IPS-20b (cell line): ENCODE data around the gene NCKAP1.
A peak's percentile ranks its signal among the peaks of the same experiment; 100 is the strongest.

Experiments
- H3K27ac ChIP-seq: one replicate; pipeline ENCODE4 v1.5.1; 2013; ENCODE audit warnings: low read length
- H3K27me3 ChIP-seq: 2 replicates; pipeline ENCODE4 v1.6.1; 2013; ENCODE audit warnings: mild to moderate bottlenecking, low read length, inconsistent platforms; ENCODE audit not compliant: insufficient read depth
- H3K36me3 ChIP-seq: 2 replicates; pipeline ENCODE4 v1.6.1; 2013; ENCODE audit warnings: low read depth, mild to moderate bottlenecking, inconsistent platforms, low read length, moderate library complexity; ENCODE audit not compliant: insufficient read depth
- H3K4me1 ChIP-seq: 2 replicates; pipeline ENCODE4 v1.6.1; 2013; ENCODE audit warnings: mild to moderate bottlenecking, control low read depth, inconsistent platforms, low read length, moderate library complexity; ENCODE audit not compliant: insufficient read depth
- H3K4me3 ChIP-seq: 2 replicates; pipeline ENCODE4 v1.5.1; 2013; ENCODE audit warnings: mild to moderate bottlenecking, low read length, inconsistent platforms
- H3K9ac ChIP-seq: 2 replicates; pipeline ENCODE4 v1.6.1; 2013; ENCODE audit warnings: low read depth, mild to moderate bottlenecking, inconsistent platforms, low read length, moderate library complexity
- H3K9me3 ChIP-seq: 2 replicates; pipeline ENCODE4 v1.6.1; 2013; ENCODE audit warnings: mild to moderate bottlenecking, low read depth, low read length, inconsistent platforms; ENCODE audit not compliant: insufficient read depth

Gene NCKAP1

GRCh38 chr2:182915369-182916326 lies 122.6 kb downstream of the NCKAP1 start:
- Histone ChIP-seq H3K27ac (no peak overlapping the region), H3K9ac (no peak overlapping the region), H3K9me3 (no peaks in the 10 kb centered on the region), H3K36me3 (peaks cover 41% of the 10 kb centered on the region), H3K4me1 (no peaks in the 10 kb centered on the region; the same call in 1 of the 2 replicates), H3K4me3 (no peak overlapping the region), H3K27me3 (no peaks in the 10 kb centered on the region)

GRCh38 chr2:182914852-182915251 lies 123.4 kb downstream of the NCKAP1 start:
- Histone ChIP-seq H3K27ac (no peak overlapping the region), H3K36me3 (peaks cover 41% of the 10 kb centered on the region)

GRCh38 chr2:182913064-182913463 lies 125.2 kb downstream of the NCKAP1 start:
- H3K9me3 ChIP-seq: no peaks in the 10 kb centered on the region
- H3K4me3 ChIP-seq: no peak overlapping the region
- H3K4me1 ChIP-seq: no peaks in the 10 kb centered on the region; the same call in 1 of the 2 replicates
- H3K36me3 ChIP-seq: peaks cover 38% of the 10 kb centered on the region
- no peak overlapping the region for H3K9ac ChIP-seq
- no peak overlapping the region for H3K27ac ChIP-seq
- H3K27me3 ChIP-seq: no peaks in the 10 kb centered on the region

More at GRCh38 chr2:182914852-182915251, 123.4 kb downstream of the NCKAP1 start:
- H3K9me3 ChIP-seq: no peaks in the 10 kb centered on the region
- H3K4me3 ChIP-seq: no peak overlapping the region
- no peak overlapping the region for H3K9ac ChIP-seq
- no peaks in the 10 kb centered on the region for H3K27me3 ChIP-seq
- no peaks in the 10 kb centered on the region; the same call in 1 of the 2 replicates for H3K4me1 ChIP-seq

GRCh38 chr2:182912518-182912915 lies 125.7 kb downstream of the NCKAP1 start:
- Histone ChIP-seq H3K4me1 (peaks cover under 1% of the 10 kb centered on the region; the same call in 1 of the 2 replicates), H3K27me3 (no peaks in the 10 kb centered on the region), H3K27ac (no peak overlapping the region), H3K9me3 (no peaks in the 10 kb centered on the region), H3K4me3 (no peak overlapping the region), H3K36me3 (peaks cover 38% of the 10 kb centered on the region), H3K9ac (no peak overlapping the region)

DNA sequence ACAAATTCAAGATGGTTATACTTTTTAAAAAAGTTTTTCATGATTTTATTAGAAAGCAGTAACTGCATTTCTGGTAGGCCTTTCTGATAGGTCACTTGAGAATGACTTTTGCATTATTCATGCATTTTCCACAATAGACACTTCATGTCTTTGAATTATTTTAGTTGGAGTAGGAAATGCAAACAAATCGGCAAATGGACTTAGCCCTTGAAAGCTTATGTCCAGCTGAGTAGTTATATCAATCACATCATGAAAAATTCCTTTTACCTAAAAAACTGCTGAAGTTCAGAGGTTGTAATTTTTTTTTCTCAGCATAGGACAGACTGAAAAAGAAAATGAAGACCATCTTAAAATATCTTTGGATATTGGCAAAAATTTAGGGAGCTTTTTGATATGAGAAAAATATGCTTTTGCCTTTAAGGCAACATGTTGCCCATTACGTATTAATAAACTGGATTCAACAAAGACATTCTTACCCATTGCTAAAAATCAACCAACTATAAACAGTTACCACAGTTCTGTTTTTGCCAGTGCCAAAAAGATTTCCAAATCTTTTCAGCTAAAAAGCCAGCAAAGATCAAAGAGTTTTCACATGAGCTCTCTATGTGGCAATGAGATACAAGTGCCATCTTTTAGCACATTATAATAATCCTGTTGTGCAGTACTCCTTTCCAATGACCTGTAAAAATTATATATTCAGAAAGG lies 126.3 kb downstream of the NCKAP1 start:
- no peak overlapping the region for H3K9ac ChIP-seq
- no peak overlapping the region for H3K27ac ChIP-seq
- H3K4me1 ChIP-seq: peaks cover 6% of the 10 kb centered on the region; the same call in 1 of the 2 replicates
- H3K36me3 ChIP-seq: peaks cover 35% of the 10 kb centered on the region
- H3K4me3 ChIP-seq: no peak overlapping the region
- H3K9me3 ChIP-seq: no peaks in the 10 kb centered on the region
- no peaks in the 10 kb centered on the region for H3K27me3 ChIP-seq

DNA sequence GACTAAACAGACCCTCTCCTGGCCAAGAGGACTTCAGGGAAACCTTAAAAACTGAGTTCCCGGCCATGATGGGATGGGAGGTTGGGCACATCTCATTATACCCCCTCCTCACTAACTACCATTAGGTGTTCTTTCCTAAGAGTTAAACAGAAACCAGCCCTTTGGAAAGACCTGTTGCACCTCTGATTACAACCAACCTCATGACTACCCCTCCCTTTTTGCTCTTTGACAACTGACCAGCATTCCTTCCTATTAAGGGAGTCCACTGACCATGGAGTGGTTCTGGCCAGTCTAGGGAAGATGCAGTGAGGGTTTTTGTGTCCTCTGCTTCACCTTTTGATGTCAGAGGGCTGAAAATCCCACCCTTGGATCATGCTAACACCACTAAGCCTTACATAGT lies 127.3 kb downstream of the NCKAP1 start:
- H3K9ac ChIP-seq: no peak overlapping the region
- no peak overlapping the region for H3K4me3 ChIP-seq
- peaks cover 11% of the 10 kb centered on the region; the same call in 1 of the 2 replicates for H3K4me1 ChIP-seq
- H3K9me3 ChIP-seq: no peaks in the 10 kb centered on the region
- no peak overlapping the region for H3K27ac ChIP-seq
- H3K27me3 ChIP-seq: no peaks in the 10 kb centered on the region
- H3K36me3 ChIP-seq: peaks cover 33% of the 10 kb centered on the region

DNA sequence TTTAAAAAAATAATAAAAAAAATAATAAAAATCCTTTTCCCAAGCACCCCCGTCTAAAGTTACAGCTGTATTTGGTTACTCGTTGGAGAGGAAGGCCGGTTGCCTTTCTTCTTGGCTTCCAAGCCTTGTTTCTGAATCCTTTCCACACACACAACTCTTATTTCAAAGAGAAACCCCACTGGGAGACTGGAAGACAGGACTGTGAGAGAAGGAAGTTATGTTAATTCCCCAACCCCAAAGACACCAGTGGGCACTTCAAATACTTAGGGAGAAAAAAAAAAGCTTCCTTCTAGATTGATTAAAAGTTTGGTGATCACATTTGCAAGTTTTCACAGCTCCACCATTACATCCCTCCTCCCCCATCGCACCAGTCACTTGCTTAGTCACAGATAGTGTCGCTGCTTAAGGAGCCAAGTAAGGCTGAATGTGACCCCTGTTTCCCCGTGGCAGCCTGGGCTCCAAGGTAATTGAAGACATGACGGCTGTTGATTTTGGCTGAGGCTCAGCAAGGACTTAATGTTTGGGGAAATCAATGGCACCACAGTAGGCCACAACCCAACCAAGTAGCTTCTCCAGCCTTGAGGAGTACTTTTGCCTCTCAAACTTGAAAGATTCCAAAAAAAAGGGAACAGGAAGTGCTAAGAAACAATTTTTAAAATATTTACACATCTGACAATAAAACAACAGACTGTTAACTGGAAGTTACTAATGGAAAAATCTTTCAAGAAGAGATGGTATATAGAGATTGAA lies 131.0 kb downstream of the NCKAP1 start:
- no peak overlapping the region for H3K27ac ChIP-seq
- peaks cover 11% of the 10 kb centered on the region; the same call in 1 of the 2 replicates for H3K4me1 ChIP-seq
- peak overlapping the region; percentile 28; the same call in 1 of the 2 replicates for H3K9ac ChIP-seq
- peak overlapping the region; percentile 27; the same call in 1 of the 2 replicates for H3K4me3 ChIP-seq
- H3K27me3 ChIP-seq: no peaks in the 10 kb centered on the region
- H3K9me3 ChIP-seq: no peaks in the 10 kb centered on the region
- H3K36me3 ChIP-seq: peaks cover 5% of the 10 kb centered on the region; the same call in 1 of the 2 replicates

- no peaks in the 10 kb centered on the region; the same call in 1 of the 2 replicates for H3K36me3 ChIP-seq
- H3K9ac ChIP-seq: no peak overlapping the region
- no peak overlapping the region for H3K27ac ChIP-seq
- H3K27me3 ChIP-seq: no peaks in the 10 kb centered on the region
- no peaks in the 10 kb centered on the region for H3K9me3 ChIP-seq
- no peak overlapping the region for H3K4me3 ChIP-seq
- H3K4me1 ChIP-seq: peaks cover 11% of the 10 kb centered on the region; the same call in 1 of the 2 replicates
Observed at GRCh38 chr2:182906454-182906853, 131.8 kb downstream of the NCKAP1 start.

DNA sequence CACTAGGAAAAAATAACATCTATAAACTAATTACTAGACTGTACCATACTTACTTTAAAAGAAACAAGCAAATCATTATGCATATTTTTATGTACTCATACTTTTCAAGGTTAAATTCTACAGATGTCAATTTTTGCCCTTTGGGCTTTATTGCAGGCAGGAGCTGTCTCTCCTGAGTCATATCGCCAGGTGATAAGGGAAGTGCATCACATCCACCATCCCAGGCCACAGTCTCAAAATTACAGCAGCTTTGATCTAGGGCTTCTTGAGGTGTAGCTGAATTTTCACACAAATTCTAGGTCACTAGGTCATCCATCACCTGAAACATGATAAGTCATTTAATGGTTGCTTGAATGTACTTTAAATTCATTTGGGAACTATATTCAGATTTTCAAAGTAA lies 133.4 kb downstream of the NCKAP1 start:
- Histone ChIP-seq H3K36me3 (no peaks in the 10 kb centered on the region), H3K4me3 (no peak overlapping the region), H3K27ac (no peak overlapping the region), H3K9me3 (no peaks in the 10 kb centered on the region), H3K9ac (no peak overlapping the region), H3K27me3 (no peaks in the 10 kb centered on the region), H3K4me1 (peaks cover 11% of the 10 kb centered on the region; the same call in 1 of the 2 replicates)

DNA sequence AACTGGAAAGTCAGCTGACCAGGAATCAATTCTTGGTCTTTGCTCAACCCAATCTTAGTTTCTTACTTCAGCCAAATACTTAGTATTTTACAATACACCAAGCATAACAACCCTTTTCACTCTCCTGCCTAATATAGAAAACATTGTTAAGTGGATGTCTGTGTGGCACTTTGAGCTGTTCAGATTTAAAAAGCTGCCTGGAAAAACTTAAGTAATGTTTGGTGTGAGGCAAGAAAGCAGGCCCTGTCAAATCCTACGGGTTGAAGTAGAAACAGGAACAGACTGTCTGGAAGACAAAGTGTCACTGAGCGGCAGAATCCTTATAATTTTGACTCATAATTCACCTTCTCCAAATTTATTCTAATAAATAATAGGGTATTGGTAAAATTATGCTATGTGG lies 134.7 kb downstream of the NCKAP1 start:
- Histone ChIP-seq H3K36me3 (no peaks in the 10 kb centered on the region), H3K9ac (no peak overlapping the region), H3K4me3 (no peak overlapping the region), H3K27ac (no peak overlapping the region), H3K9me3 (no peaks in the 10 kb centered on the region), H3K4me1 (peaks cover 11% of the 10 kb centered on the region; the same call in 1 of the 2 replicates), H3K27me3 (no peaks in the 10 kb centered on the region)

DNA sequence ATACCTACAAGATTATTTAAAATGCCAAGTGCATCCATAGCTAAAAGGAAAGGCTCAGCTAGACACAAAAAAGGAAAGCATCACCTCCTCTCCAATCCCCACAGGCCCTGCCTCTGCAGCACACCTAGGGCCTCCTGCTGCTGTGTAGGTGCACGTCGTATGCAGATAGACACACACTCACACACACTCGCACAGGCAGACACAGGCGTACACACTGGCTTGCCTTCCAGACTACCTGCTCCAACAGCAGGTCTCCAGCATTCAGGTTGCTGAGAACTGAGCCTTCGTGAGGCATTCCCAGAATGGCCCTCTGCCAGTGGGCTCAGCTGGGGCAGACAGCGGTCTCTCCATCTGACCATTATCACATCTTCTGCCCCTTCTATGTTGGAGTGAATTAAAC lies 136.5 kb downstream of the NCKAP1 start:
- Histone ChIP-seq H3K36me3 (no peaks in the 10 kb centered on the region), H3K27me3 (no peaks in the 10 kb centered on the region), H3K9me3 (no peaks in the 10 kb centered on the region), H3K4me3 (no peak overlapping the region), H3K27ac (no peak overlapping the region), H3K9ac (no peak overlapping the region), H3K4me1 (peaks cover 5% of the 10 kb centered on the region; the same call in 1 of the 2 replicates)
